Duodenal mucosa (tissue), 2 donors: ENCODE data around the gene SERPINA10.

ENCODE experiments used
- H3K27ac ChIP-seq: one replicate; pipeline ENCODE4 v1.7.0; 2013; ENCODE audit warnings: low read depth, low read length
- H3K27me3 ChIP-seq, 2 donors: one replicate each; pipeline ENCODE4 v1.7.0; 2013; ENCODE audit warnings: low read length in 2 of 2, control low read depth in 1 of 2; ENCODE audit not compliant: insufficient read depth in 2 of 2, control insufficient read depth in 1 of 2
- H3K36me3 ChIP-seq, 2 donors: one replicate each; pipeline ENCODE4 v1.7.0; 2013; ENCODE audit warnings: low read length in 2 of 2, control low read depth in 1 of 2; ENCODE audit not compliant: insufficient read depth in 2 of 2, control insufficient read depth in 1 of 2
- H3K4me1 ChIP-seq, 2 donors: one replicate each; pipeline ENCODE4 v1.7.0; 2013; ENCODE audit warnings: low read length in 2 of 2, control low read depth in 1 of 2; ENCODE audit not compliant: insufficient read depth in 2 of 2, control insufficient read depth in 1 of 2
- H3K4me3 ChIP-seq, 2 donors: one replicate each; pipeline ENCODE4 v1.7.0; 2013; ENCODE audit warnings: low read length in 2 of 2, low read depth in 1 of 2
- H3K9ac ChIP-seq, 2 donors: one replicate each; pipeline ENCODE4 v1.7.0; 2013; ENCODE audit warnings: low read length in 2 of 2, low read depth in 1 of 2
- H3K9me3 ChIP-seq, 2 donors: one replicate each; pipeline ENCODE4 v1.7.0; 2013; ENCODE audit warnings: low read length in 2 of 2, control low read depth in 1 of 2; ENCODE audit not compliant: control insufficient read depth in 1 of 2

SERPINA10 gene

DNA sequence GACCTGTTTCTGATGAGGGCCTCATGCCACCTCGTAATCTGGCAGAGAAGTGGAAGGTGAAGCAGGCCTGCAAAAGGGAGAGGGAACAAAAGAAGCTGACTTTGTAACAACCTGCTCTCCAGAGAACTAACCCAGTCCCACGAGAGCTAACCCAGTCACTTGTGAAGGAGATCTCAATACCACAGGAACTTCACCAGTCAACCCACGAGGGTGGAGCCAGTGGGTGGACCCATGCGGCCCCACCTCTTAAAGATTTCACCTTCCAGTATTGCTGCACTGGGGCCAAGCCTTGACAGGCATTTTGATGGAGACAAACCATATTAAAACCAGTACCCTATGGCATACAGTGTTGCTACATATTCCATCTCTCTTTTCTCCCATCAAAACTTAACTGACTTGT lies 55.1 kb downstream of the SERPINA10 start:
- Histone ChIP-seq H3K9me3 (no peaks in the 10 kb centered on the region), H3K36me3 (no peaks in the 10 kb centered on the region), H3K27me3 (no peaks in the 10 kb centered on the region), H3K4me1 (no peaks in the 10 kb centered on the region), H3K9ac (no peak overlapping the region), H3K4me3 (no peak overlapping the region), H3K27ac (no peak overlapping the region)

DNA sequence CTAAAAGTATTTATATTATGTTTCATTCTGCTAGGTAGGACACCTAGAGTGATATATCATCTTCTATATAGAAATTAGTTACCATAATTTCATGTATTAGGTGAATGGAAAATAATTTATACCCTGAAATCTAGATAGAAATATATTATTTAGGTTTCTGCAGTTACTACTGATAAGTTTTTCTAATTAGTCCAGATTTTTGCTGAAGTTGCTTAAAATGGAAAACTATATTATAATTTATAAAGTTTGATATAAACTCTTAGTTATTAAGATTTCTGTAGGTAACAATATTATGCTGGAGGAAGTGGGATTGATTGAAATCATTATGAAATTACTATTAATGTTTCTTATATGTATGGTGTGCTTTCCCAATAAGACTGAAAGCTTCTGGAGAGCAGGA lies 56.0 kb downstream of the SERPINA10 start:
- Histone ChIP-seq H3K9ac (no peak overlapping the region), H3K4me3 (no peak overlapping the region), H3K36me3 (no peaks in the 10 kb centered on the region), H3K4me1 (no peaks in the 10 kb centered on the region), H3K27ac (no peak overlapping the region), H3K27me3 (no peaks in the 10 kb centered on the region), H3K9me3 (no peaks in the 10 kb centered on the region)
